Measurements from ENCODE around the gene C10orf95.

DNA sequence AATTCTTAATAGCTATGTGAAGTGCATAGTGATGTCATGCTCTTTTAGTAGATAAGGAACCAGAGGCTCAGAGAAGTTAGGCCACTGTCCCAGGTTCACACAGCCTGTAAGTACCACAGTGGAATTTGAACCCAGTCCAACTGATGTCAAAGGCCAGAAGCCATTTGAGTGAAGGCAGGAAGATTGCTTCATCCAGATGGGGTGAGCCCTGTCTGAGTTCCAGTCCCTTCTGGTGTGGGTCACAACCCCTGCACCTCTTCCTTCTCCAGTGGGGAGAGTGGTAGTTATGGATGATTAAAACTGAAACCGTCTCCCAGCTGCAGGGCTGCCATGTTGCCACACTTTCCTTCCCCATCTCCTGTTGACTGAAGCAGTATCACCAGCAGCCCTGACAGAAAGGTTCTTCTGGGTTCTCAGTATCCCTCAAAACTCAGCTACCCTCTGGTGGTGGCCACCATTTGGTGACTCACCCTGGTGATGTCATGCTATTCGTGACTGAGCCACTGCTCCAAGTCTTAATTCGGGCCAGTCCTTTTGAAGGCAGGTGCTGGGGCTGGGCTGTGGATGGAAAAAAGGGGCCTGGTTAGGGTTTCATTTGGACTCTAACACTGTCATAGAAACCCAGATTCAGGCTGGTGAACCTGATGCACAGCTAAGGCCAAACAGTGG, 1.5 kb upstream of the C10orf95 start:
- TF ChIP-seq, protein P1, sequence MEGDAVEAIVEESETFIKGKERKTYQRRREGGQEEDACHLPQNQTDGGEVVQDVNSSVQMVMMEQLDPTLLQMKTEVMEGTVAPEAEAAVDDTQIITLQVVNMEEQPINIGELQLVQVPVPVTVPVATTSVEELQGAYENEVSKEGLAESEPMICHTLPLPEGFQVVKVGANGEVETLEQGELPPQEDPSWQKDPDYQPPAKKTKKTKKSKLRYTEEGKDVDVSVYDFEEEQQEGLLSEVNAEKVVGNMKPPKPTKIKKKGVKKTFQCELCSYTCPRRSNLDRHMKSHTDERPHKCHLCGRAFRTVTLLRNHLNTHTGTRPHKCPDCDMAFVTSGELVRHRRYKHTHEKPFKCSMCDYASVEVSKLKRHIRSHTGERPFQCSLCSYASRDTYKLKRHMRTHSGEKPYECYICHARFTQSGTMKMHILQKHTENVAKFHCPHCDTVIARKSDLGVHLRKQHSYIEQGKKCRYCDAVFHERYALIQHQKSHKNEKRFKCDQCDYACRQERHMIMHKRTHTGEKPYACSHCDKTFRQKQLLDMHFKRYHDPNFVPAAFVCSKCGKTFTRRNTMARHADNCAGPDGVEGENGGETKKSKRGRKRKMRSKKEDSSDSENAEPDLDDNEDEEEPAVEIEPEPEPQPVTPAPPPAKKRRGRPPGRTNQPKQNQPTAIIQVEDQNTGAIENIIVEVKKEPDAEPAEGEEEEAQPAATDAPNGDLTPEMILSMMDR (IDR thresholded peaks at IDR 0.05 in 8 of 11, conservative IDR thresholded peaks at IDR 0.05 in 3 of 11), result no peak
- TF ChIP-seq POLR2A (IDR thresholded peaks at IDR 0.05), result no peak

Data from spleen (tissue), 7 donors.